H9 (cell line): ENCODE results near the gene FOXK1. TPM values are rescaled to one million over a fixed set of nuclear protein-coding genes. Genes with fewer than 3 reads are reported as not detected.

ENCODE experiments used
- DNase-seq: peaks from one replicate; pipeline ENCODE4 v3.0.0-alpha.2; 2017
- H2AFZ ChIP-seq: one replicate; pipeline ENCODE4 v1.6.1; 2013; ENCODE audit warnings: mild to moderate bottlenecking, low read length, control low read depth, moderate library complexity
- H2AK5ac ChIP-seq: 2 replicates; pipeline ENCODE4 v1.6.1; 2013; ENCODE audit warnings: low read length, control low read depth, mixed read lengths; ENCODE audit not compliant: insufficient read length
- H2BK120ac ChIP-seq: one replicate; pipeline ENCODE4 v1.6.1; 2013; ENCODE audit warnings: low read depth, mild to moderate bottlenecking, low read length, control low read depth, inconsistent platforms; ENCODE audit not compliant: poor library complexity, severe bottlenecking
- H2BK12ac ChIP-seq: 2 replicates; pipeline ENCODE4 v1.6.1; 2013; ENCODE audit warnings: low read length, control low read depth, mixed read lengths, low read depth; ENCODE audit not compliant: insufficient read length
- H2BK15ac ChIP-seq: 2 replicates; pipeline ENCODE4 v1.6.1; 2013; ENCODE audit warnings: low read depth, low read length, control low read depth
- H2BK20ac ChIP-seq: one replicate; pipeline ENCODE4 v1.6.1; 2013; ENCODE audit warnings: low read depth, mild to moderate bottlenecking, low read length, control low read depth, inconsistent platforms; ENCODE audit not compliant: poor library complexity, severe bottlenecking
- H2BK5ac ChIP-seq: 2 replicates; pipeline ENCODE4 v1.6.1; 2013; ENCODE audit warnings: low read length, control low read depth, mixed read lengths; ENCODE audit not compliant: insufficient read length
- H3K14ac ChIP-seq: 2 replicates; pipeline ENCODE4 v1.6.1; 2013; ENCODE audit warnings: low read length, control low read depth; ENCODE audit not compliant: insufficient read depth
- H3K18ac ChIP-seq: 2 replicates; pipeline ENCODE4 v1.6.1; 2013; ENCODE audit warnings: low read depth, mild to moderate bottlenecking, mixed read lengths, low read length, control low read depth; ENCODE audit not compliant: insufficient read length
- H3K23ac ChIP-seq: 2 replicates; pipeline ENCODE4 v1.6.1; 2013; ENCODE audit warnings: low read length, control low read depth, mixed read lengths, low read depth; ENCODE audit not compliant: insufficient read length
- H3K23me2 ChIP-seq: 2 replicates; pipeline ENCODE4 v1.6.1; 2013; ENCODE audit warnings: low read depth, mild to moderate bottlenecking, mixed read lengths, low read length, control low read depth; ENCODE audit not compliant: insufficient read length, poor library complexity, severe bottlenecking
- H3K27ac ChIP-seq: 2 replicates; pipeline ENCODE4 v1.5.1; 2013; ENCODE audit warnings: low read length, control low read depth, mixed read lengths, low read depth; ENCODE audit not compliant: insufficient read length
- H3K27me3 ChIP-seq: 2 replicates; pipeline ENCODE4 v1.6.1; 2013; ENCODE audit warnings: low read length, control low read depth, inconsistent platforms; ENCODE audit not compliant: insufficient read depth
- H3K4ac ChIP-seq: 2 replicates; pipeline ENCODE4 v1.6.1; 2013; ENCODE audit warnings: low read depth, mild to moderate bottlenecking, control low read depth, inconsistent platforms, low read length, moderate library complexity
- H3K4me1 ChIP-seq: 2 replicates; pipeline ENCODE4 v1.6.1; 2013; ENCODE audit warnings: low read length, control low read depth, inconsistent platforms; ENCODE audit not compliant: insufficient read depth
- H3K4me2 ChIP-seq: 2 replicates; pipeline ENCODE4 v1.6.1; 2013; ENCODE audit warnings: low read length, control low read depth, mixed read lengths; ENCODE audit not compliant: insufficient read length, insufficient read depth
- H3K56ac ChIP-seq: 2 replicates; pipeline ENCODE4 v1.6.1; 2013; ENCODE audit warnings: low read depth, mild to moderate bottlenecking, mixed read lengths, low read length, control low read depth; ENCODE audit not compliant: insufficient read length
- H3K79me1 ChIP-seq: 2 replicates; pipeline ENCODE4 v1.6.1; 2013; ENCODE audit warnings: low read depth, mild to moderate bottlenecking, moderate library complexity, low read length, control low read depth, inconsistent platforms; ENCODE audit not compliant: insufficient read depth, poor library complexity, severe bottlenecking
- H3K79me2 ChIP-seq: 2 replicates; pipeline ENCODE4 v1.6.1; 2013; ENCODE audit warnings: low read length, control low read depth, inconsistent platforms; ENCODE audit not compliant: insufficient read depth
- H3K9ac ChIP-seq: 2 replicates; pipeline ENCODE4 v1.6.1; 2013; ENCODE audit warnings: low read length, control low read depth, mixed read lengths; ENCODE audit not compliant: insufficient read length; ENCODE audit errors: extremely low read depth
- H3K9me3 ChIP-seq: one replicate; pipeline ENCODE4 v1.6.1; 2013; ENCODE audit warnings: low read depth, low read length, inconsistent platforms; ENCODE audit not compliant: control insufficient read depth
- H3T11ph ChIP-seq: one replicate; pipeline ENCODE4 v1.6.1; 2013; ENCODE audit warnings: mild to moderate bottlenecking, low read length, control low read depth, inconsistent platforms
- H4K20me1 ChIP-seq: one replicate; pipeline ENCODE4 v1.6.1; 2013; ENCODE audit not compliant: control insufficient read depth, insufficient read length, insufficient read depth
- H4K5ac ChIP-seq: 2 replicates; pipeline ENCODE4 v1.6.1; 2013; ENCODE audit warnings: low read depth, mild to moderate bottlenecking, mixed read lengths, low read length, control low read depth; ENCODE audit not compliant: insufficient read length
- H4K8ac ChIP-seq: replicated peaks from 2 replicates; pipeline ENCODE4 v1.6.1; 2013; ENCODE audit warnings: low read length, control low read depth, mixed read lengths, low read depth; ENCODE audit not compliant: insufficient read length
- H4K91ac ChIP-seq: 2 replicates; pipeline ENCODE4 v1.6.1; 2013; ENCODE audit warnings: low read depth, mild to moderate bottlenecking, moderate library complexity, mixed read lengths, low read length, control low read depth; ENCODE audit not compliant: insufficient read length
- H3K27ac Mint-ChIP-seq, 3 experiments: 2 replicates in 2 of 3; 3 replicates in 1 of 3; pipeline ENCODE4 v1.8.0; 2020 to 2021; ENCODE audit warnings: mixed read lengths in 3 of 3, mild to moderate bottlenecking in 1 of 3, moderate library complexity in 1 of 3
- H3K27me3 Mint-ChIP-seq: 2 replicates; pipeline ENCODE4 v1.8.0; 2021; ENCODE audit warnings: low read depth, mild to moderate bottlenecking, moderate library complexity, mixed read lengths
- H3K36me3 Mint-ChIP-seq, 3 experiments: 2 replicates in 2 of 3; 3 replicates in 1 of 3; pipeline ENCODE4 v1.8.0; 2020 to 2021; ENCODE audit warnings: low read depth in 3 of 3, mixed read lengths in 3 of 3; ENCODE audit not compliant: insufficient read depth in 1 of 3
- H3K4me1 Mint-ChIP-seq, 2 experiments: 2 replicates each; pipeline ENCODE4 v1.8.0; 2020; ENCODE audit warnings: mixed read lengths in 2 of 2
- H3K4me3 Mint-ChIP-seq, 2 experiments: 2 replicates in 1 of 2; 3 replicates in 1 of 2; pipeline ENCODE4 v1.8.0; 2020 to 2021; ENCODE audit warnings: mild to moderate bottlenecking in 2 of 2, mixed read lengths in 2 of 2, moderate library complexity in 1 of 2
- H3K9me3 Mint-ChIP-seq, 2 experiments: 2 replicates in 1 of 2; 3 replicates in 1 of 2; pipeline ENCODE4 v1.8.0; 2020; ENCODE audit warnings: mild to moderate bottlenecking in 2 of 2, mixed read lengths in 2 of 2, moderate library complexity in 1 of 2
- WGBS: extraction: QIAGEN DNeasy Blood & Tissue Kit; methylation state at CpG from one replicate; pipeline ENCODE4 v1.1.7; 2013; ENCODE audit warnings: missing lambda C conversion rate, low lambda C conversion rate, mixed read lengths; ENCODE audit not compliant: insufficient read length; ENCODE audit errors: extremely low coverage; 5-methylcytosine and 5-hydroxymethylcytosine counted together
- total RNA-seq: library from RNA; stranded (reverse); gene quantifications from 2 replicates; pipeline ENCODE4 v1.2.1, GENCODE V29; 2021
- TF ChIP-seq, protein P1 (sequence below): fragments of 200-600 bp; sonication (generic); conservative IDR thresholded peaks from 3 replicates; pipeline ENCODE4 v1.8.0; 2021; ENCODE audit warnings: antibody characterized with exemption, mild to moderate bottlenecking

FOXK1 gene
- total RNA-seq, 1 experiment from 2014 or later, result 14.4 TPM

DNA sequence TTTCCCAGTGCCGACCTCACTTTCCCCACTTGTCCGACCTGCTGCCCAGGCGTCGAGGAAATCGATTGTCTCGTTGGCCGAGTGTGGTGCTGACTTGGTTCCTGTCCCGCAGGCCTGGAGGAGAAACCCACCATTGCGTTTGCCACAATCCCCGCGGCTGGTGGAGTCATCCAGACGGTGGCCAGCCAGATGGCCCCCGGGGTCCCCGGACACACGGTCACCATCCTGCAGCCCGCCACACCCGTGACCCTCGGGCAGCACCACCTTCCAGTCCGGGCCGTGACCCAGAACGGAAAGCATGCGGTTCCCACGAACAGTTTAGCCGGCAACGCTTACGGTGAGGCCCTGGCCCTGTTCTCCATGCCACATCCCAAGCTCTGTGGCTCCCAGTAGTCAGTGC is 78.9 kb downstream of the FOXK1 start:
- H3K27ac ChIP-seq, result no peak overlapping the region
- no peak overlapping the region for H3K56ac ChIP-seq
- no peak overlapping the region for H2BK20ac ChIP-seq
- no peak overlapping the region for H2BK12ac ChIP-seq
- H3K4ac ChIP-seq, result no peak overlapping the region
- no peaks in the 10 kb centered on the region for H4K20me1 ChIP-seq
- no peaks in the 10 kb centered on the region for H3K4me1 Mint-ChIP-seq
- H2BK120ac ChIP-seq, result no peak overlapping the region
- no peak overlapping the region for H3K18ac ChIP-seq
- no peaks in the 10 kb centered on the region for H3K9me3 ChIP-seq
- H3K4me1 ChIP-seq, result no peaks in the 10 kb centered on the region
- no peak overlapping the region for H4K5ac ChIP-seq
- no peak overlapping the region for H4K91ac ChIP-seq
- H4K8ac ChIP-seq, result no peak overlapping the region
- no CpG with 5 or more reads among the region's 26 CpGs for WGBS
- DNase-seq, result no peak
- no peak overlapping the region for H3T11ph ChIP-seq
- no peak overlapping the region for H2AK5ac ChIP-seq
- H3K23me2 ChIP-seq, result no peaks in the 10 kb centered on the region
- H3K27ac Mint-ChIP-seq, result no peak overlapping the region
- no peaks in the 10 kb centered on the region for H3K27me3 Mint-ChIP-seq
- H3K36me3 Mint-ChIP-seq, result peaks cover 9 to 11% (median 10%) of the 10 kb centered on the region in 3 experiments; a peak in 6 of 7 replicates
- H3K23ac ChIP-seq, result no peak overlapping the region
- H3K79me2 ChIP-seq, result no peaks in the 10 kb centered on the region
- H2BK15ac ChIP-seq, result no peak overlapping the region
- no peaks in the 10 kb centered on the region for H3K9me3 Mint-ChIP-seq
- H3K4me3 Mint-ChIP-seq, result no peak overlapping the region
- TF ChIP-seq, protein P1, sequence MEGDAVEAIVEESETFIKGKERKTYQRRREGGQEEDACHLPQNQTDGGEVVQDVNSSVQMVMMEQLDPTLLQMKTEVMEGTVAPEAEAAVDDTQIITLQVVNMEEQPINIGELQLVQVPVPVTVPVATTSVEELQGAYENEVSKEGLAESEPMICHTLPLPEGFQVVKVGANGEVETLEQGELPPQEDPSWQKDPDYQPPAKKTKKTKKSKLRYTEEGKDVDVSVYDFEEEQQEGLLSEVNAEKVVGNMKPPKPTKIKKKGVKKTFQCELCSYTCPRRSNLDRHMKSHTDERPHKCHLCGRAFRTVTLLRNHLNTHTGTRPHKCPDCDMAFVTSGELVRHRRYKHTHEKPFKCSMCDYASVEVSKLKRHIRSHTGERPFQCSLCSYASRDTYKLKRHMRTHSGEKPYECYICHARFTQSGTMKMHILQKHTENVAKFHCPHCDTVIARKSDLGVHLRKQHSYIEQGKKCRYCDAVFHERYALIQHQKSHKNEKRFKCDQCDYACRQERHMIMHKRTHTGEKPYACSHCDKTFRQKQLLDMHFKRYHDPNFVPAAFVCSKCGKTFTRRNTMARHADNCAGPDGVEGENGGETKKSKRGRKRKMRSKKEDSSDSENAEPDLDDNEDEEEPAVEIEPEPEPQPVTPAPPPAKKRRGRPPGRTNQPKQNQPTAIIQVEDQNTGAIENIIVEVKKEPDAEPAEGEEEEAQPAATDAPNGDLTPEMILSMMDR, result no peak
- no peak overlapping the region for H3K9ac ChIP-seq
- no peak overlapping the region for H3K4me2 ChIP-seq
- H3K27me3 ChIP-seq, result no peaks in the 10 kb centered on the region
- H2BK5ac ChIP-seq, result no peak overlapping the region
- no peak overlapping the region for H3K14ac ChIP-seq
- H3K79me1 ChIP-seq, result no peaks in the 10 kb centered on the region
- no peak overlapping the region for H2AFZ ChIP-seq
